ENCODE results near the gene RXRA.

The RXRA gene

GRCh38 chr9:134477927-134478326 lies 151.7 kb downstream of the RXRA start:
- DNase-seq = no peak

GRCh38 chr9:134481762-134482161 lies 155.5 kb downstream of the RXRA start:
- no peak for DNase-seq

- DNase-seq = no peak
Observed at GRCh38 chr9:134482226-134482625, 156.0 kb downstream of the RXRA start.

GRCh38 chr9:134483361-134484184 lies 157.3 kb downstream of the RXRA start:
- no peak for DNase-seq

GRCh38 chr9:134484479-134484878 lies 158.2 kb downstream of the RXRA start:
- DNase-seq = no peak

- DNase-seq = no peak
Observed at GRCh38 chr9:134485653-134486052, 159.4 kb downstream of the RXRA start.

GRCh38 chr9:134486143-134486591 lies 159.9 kb downstream of the RXRA start:
- no peak for DNase-seq

- no peak for DNase-seq
Observed at GRCh38 chr9:134486596-134486995, 160.3 kb downstream of the RXRA start.

Data from suppressor macrophage treated with lipopolysaccharide for 4 hours (primary cell).